ENCODE measurements around the gene ARHGAP11B.
A peak's percentile ranks its signal among the peaks of the same experiment; 100 is the strongest.
"Not testable (repeated sequence)": the region's sequence is repeated elsewhere in the genome, so short reads cannot be mapped to it uniquely, and the experiment has no call there.

ARHGAP11B gene

DNA sequence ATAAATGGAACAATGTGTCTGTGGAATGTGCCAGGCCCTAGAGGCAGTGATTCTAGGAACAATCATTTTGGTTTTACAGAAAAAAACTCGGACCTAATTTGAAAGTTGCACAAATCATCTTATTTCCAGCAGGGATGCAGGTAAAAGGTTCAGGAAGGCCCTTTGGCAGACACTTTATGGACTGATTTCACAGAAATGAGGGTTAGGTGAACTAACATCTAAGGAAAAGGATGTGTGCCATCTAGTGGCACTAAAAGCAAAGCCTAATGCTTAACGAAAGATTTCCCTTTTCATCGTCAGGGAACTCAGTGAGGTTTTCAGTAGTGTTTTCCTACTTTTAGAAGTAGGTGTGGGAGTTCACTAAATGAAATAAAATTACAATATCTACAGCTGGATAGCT is 4.6 kb upstream of the ARHGAP11B start:
- H3K27ac Mint-ChIP-seq (ENCODE audit: unreplicated experiment); H3K36me3 ChIP-seq (ENCODE audit: insufficient read depth, low read length); H3K9me3 ChIP-seq (ENCODE audit: insufficient read depth, low read depth, low read length); H3K4me1 ChIP-seq (ENCODE audit: insufficient read depth, low read length); H3K27ac ChIP-seq (ENCODE audit: low read depth, low read length); H3K4me3 Mint-ChIP-seq (ENCODE audit: unreplicated experiment); H3K4me3 ChIP-seq (ENCODE audit: insufficient read depth, low read depth, low read length); FAIRE-seq; H3K9ac ChIP-seq (ENCODE audit: low read length); H3K27me3 ChIP-seq (ENCODE audit: insufficient read depth, low read length); H3K4me2 ChIP-seq (ENCODE audit: low read length); DNase-seq (ENCODE audit: low read depth); H3K36me3 Mint-ChIP-seq (ENCODE audit: low read depth, unreplicated experiment); H3K79me2 ChIP-seq (ENCODE audit: insufficient read depth, low read length); H4K20me1 ChIP-seq (ENCODE audit: insufficient read depth, low read length); H3K27me3 Mint-ChIP-seq (ENCODE audit: low read depth, unreplicated experiment); H2AFZ ChIP-seq (ENCODE audit: low read depth, low read length); H3K9me3 Mint-ChIP-seq (ENCODE audit: unreplicated experiment); H3K4me1 Mint-ChIP-seq (ENCODE audit: low read depth, unreplicated experiment): not testable (repeated sequence)

GRCh38 chr15:30626194-30626565 is 252 bp downstream of the ARHGAP11B start:
- Histone ChIP-seq H3K9ac (ENCODE audit: low read length) (peak overlapping the region; percentile 85), H3K79me2 (ENCODE audit: insufficient read depth, low read length) (peaks cover 46% of the 10 kb centered on the region), H3K4me3 (ENCODE audit: insufficient read depth, low read depth, low read length) (peak overlapping the region; percentile 78), H3K4me2 (ENCODE audit: low read length) (peak overlapping the region; percentile 85), H3K27ac (ENCODE audit: low read depth, low read length) (peak overlapping the region; percentile 37), H2AFZ (ENCODE audit: low read depth, low read length) (peak overlapping the region; percentile 38)
- H4K20me1 ChIP-seq (ENCODE audit: insufficient read depth, low read length); H3K4me1 ChIP-seq (ENCODE audit: insufficient read depth, low read length); H3K36me3 Mint-ChIP-seq (ENCODE audit: low read depth, unreplicated experiment); H3K27me3 Mint-ChIP-seq (ENCODE audit: low read depth, unreplicated experiment); FAIRE-seq; H3K4me1 Mint-ChIP-seq (ENCODE audit: low read depth, unreplicated experiment); H3K27me3 ChIP-seq (ENCODE audit: insufficient read depth, low read length); H3K9me3 ChIP-seq (ENCODE audit: insufficient read depth, low read depth, low read length); H3K36me3 ChIP-seq (ENCODE audit: insufficient read depth, low read length); H3K9me3 Mint-ChIP-seq (ENCODE audit: unreplicated experiment); DNase-seq (ENCODE audit: low read depth): not testable (repeated sequence)
- H3K27ac Mint-ChIP-seq (ENCODE audit: unreplicated experiment), result peak overlapping the region; percentile 92
- H3K4me3 Mint-ChIP-seq (ENCODE audit: unreplicated experiment), result peak overlapping the region; percentile 99

DNA sequence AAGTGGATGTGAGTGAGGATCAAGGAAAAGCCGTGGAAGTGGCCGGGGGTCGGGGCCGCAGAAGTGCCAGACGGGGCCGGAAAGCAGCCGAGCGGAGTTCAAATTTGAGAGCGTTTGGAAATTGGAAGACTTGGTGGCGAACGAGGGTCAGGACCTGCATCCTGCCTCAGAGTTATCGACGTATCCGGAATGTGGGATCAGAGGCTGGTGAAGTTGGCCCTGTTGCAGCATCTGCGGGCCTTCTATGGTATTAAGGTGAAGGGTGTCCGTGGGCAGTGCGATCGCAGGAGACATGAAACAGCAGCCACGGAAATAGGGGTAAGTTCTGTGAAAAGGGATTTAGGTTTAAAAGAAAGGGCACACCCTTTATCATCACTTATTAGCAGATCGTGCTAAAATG is 704 bp downstream of the ARHGAP11B start:
- peak overlapping the region; percentile 78 for H3K4me3 ChIP-seq (ENCODE audit: insufficient read depth, low read depth, low read length)
- H2AFZ ChIP-seq (ENCODE audit: low read depth, low read length), result peak overlapping the region; percentile 47
- not testable (repeated sequence) for H3K4me1 Mint-ChIP-seq (ENCODE audit: low read depth, unreplicated experiment); H4K20me1 ChIP-seq (ENCODE audit: insufficient read depth, low read length); H3K9me3 Mint-ChIP-seq (ENCODE audit: unreplicated experiment); H3K36me3 Mint-ChIP-seq (ENCODE audit: low read depth, unreplicated experiment); H3K27me3 ChIP-seq (ENCODE audit: insufficient read depth, low read length); FAIRE-seq; H3K4me1 ChIP-seq (ENCODE audit: insufficient read depth, low read length); H3K36me3 ChIP-seq (ENCODE audit: insufficient read depth, low read length); DNase-seq (ENCODE audit: low read depth); H3K9me3 ChIP-seq (ENCODE audit: insufficient read depth, low read depth, low read length); H3K27me3 Mint-ChIP-seq (ENCODE audit: low read depth, unreplicated experiment)
- H3K79me2 ChIP-seq (ENCODE audit: insufficient read depth, low read length), result peaks cover 46% of the 10 kb centered on the region
- H3K4me2 ChIP-seq (ENCODE audit: low read length), result peak overlapping the region; percentile 85
- H3K27ac ChIP-seq (ENCODE audit: low read depth, low read length), result peak overlapping the region; percentile 37
- Mint-ChIP-seq H3K4me3 (ENCODE audit: unreplicated experiment) (peak overlapping the region; percentile 99), H3K27ac (ENCODE audit: unreplicated experiment) (peak overlapping the region; percentile 19)
- peak overlapping the region; percentile 85 for H3K9ac ChIP-seq (ENCODE audit: low read length)

DNA sequence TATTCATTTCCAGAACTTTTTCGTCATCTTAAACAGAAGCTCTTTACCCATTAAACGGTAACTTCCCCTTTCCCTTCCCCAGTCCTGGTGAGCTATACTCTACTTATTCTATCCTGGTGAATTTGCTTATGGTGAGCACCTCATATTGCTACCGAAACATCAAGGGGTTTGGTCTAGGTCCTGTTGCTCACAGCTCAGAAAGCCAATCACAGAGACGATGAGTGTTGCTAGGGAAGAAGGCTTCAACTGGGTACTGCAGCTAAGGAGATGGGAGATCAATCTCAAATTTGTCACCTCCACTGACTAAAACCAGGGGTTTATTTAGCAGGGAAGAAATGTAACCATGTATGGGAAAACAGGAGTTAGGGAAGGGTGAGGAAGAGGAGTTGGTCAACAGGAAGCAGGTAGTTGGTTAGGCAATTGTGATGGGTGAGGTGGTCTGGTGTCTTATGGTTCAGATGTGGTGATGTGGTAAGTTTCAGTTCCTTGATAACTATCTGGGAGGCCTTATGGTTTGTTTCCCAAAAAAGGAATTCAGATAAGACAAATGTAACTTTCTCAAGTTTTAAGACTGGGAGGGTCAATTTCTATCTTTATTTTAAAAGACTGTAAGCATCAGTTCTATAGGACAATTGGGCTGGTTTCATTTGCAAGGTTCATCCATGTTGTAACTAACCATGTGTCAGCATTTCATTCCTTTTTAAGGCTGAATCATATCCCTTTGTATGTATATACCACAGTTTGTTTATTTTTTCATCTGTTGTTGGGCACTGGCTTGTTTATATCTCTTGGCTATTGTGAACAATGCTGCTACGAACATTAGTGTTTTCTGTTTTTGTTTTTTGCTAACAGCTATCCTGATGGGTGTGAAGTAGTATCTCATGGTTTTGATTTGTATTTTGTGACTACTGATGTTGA is 24.3 kb downstream of the ARHGAP11B start:
- no peak overlapping the region for H3K4me2 ChIP-seq (ENCODE audit: low read length)
- no peak for TF ChIP-seq EZH2 (IDR thresholded peaks at IDR 0.05; ENCODE audit: insufficient read depth, low read length)
- TF ChIP-seq, protein P1, sequence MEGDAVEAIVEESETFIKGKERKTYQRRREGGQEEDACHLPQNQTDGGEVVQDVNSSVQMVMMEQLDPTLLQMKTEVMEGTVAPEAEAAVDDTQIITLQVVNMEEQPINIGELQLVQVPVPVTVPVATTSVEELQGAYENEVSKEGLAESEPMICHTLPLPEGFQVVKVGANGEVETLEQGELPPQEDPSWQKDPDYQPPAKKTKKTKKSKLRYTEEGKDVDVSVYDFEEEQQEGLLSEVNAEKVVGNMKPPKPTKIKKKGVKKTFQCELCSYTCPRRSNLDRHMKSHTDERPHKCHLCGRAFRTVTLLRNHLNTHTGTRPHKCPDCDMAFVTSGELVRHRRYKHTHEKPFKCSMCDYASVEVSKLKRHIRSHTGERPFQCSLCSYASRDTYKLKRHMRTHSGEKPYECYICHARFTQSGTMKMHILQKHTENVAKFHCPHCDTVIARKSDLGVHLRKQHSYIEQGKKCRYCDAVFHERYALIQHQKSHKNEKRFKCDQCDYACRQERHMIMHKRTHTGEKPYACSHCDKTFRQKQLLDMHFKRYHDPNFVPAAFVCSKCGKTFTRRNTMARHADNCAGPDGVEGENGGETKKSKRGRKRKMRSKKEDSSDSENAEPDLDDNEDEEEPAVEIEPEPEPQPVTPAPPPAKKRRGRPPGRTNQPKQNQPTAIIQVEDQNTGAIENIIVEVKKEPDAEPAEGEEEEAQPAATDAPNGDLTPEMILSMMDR (IDR thresholded peaks at IDR 0.05; ENCODE audit: insufficient read depth, low read depth, low read length), result no peak
- FAIRE-seq, result no peak
- H4K20me1 ChIP-seq (ENCODE audit: insufficient read depth, low read length), result no peaks in the 10 kb centered on the region
- H3K27me3 ChIP-seq (ENCODE audit: insufficient read depth, low read length), result no peaks in the 10 kb centered on the region
- Mint-ChIP-seq H3K4me1 (ENCODE audit: low read depth, unreplicated experiment) (no peaks in the 10 kb centered on the region), H3K9me3 (ENCODE audit: unreplicated experiment) (no peaks in the 10 kb centered on the region), H3K36me3 (ENCODE audit: low read depth, unreplicated experiment) (peaks cover 3% of the 10 kb centered on the region), H3K4me3 (ENCODE audit: unreplicated experiment) (no peak overlapping the region), H3K27me3 (ENCODE audit: low read depth, unreplicated experiment) (no peaks in the 10 kb centered on the region), H3K27ac (ENCODE audit: unreplicated experiment) (no peak overlapping the region)
- no peak overlapping the region for H2AFZ ChIP-seq (ENCODE audit: low read depth, low read length)
- H3K36me3 ChIP-seq (ENCODE audit: insufficient read depth, low read length), result no peaks in the 10 kb centered on the region
- no peaks in the 10 kb centered on the region for H3K4me1 ChIP-seq (ENCODE audit: insufficient read depth, low read length)
- no peak overlapping the region for H3K27ac ChIP-seq (ENCODE audit: low read depth, low read length)
- H3K4me3 ChIP-seq (ENCODE audit: insufficient read depth, low read depth, low read length), result no peak overlapping the region
- peaks cover 17% of the 10 kb centered on the region for H3K79me2 ChIP-seq (ENCODE audit: insufficient read depth, low read length)
- no peaks in the 10 kb centered on the region for H3K9me3 ChIP-seq (ENCODE audit: insufficient read depth, low read depth, low read length)
- no peak overlapping the region for H3K9ac ChIP-seq (ENCODE audit: low read length)
- DNase-seq (ENCODE audit: low read depth), result no peak

Measured in astrocyte (in vitro differentiated cells and primary cell).